Measurements from ENCODE around the gene RSKR.
A peak's percentile ranks its signal among the peaks of the same experiment; 100 is the strongest.
"Not testable (repeated sequence)": the region's sequence is repeated elsewhere in the genome, so short reads cannot be mapped to it uniquely, and the experiment has no call there.

RSKR gene

GRCh38 chr17:28576758-28577465 is 37.1 kb downstream of the RSKR start, which contains the start of gene ALDOC:
TSS of gene ALDOC (minus strand) at chr17:28576895. CDS start at chr17:28575532, 1,363 bp downstream.
- peak; percentile 100 for DNase-seq

- DNase-seq: not testable (repeated sequence)
These were observed 38.0 kb downstream of the RSKR start for GRCh38 chr17:28576016-28576415.

GRCh38 chr17:28575126-28575795 is 38.7 kb downstream of the RSKR start:
- no peak for DNase-seq

- DNase-seq: no peak
These were observed 39.5 kb downstream of the RSKR start for GRCh38 chr17:28574526-28574925.

- no peak for DNase-seq
These were observed 40.0 kb downstream of the RSKR start for GRCh38 chr17:28573966-28574480.

- DNase-seq: no peak
These were observed 40.5 kb downstream of the RSKR start for GRCh38 chr17:28573521-28573920.

- no peak for DNase-seq
These were observed 41.0 kb downstream of the RSKR start for GRCh38 chr17:28573040-28573380.

- peak; percentile 11 for DNase-seq
These were observed 41.5 kb downstream of the RSKR start for GRCh38 chr17:28572259-28573039.

- DNase-seq: peak; percentile 96
These were observed 42.4 kb downstream of the RSKR start, which contains the start of gene PIGS for GRCh38 chr17:28571361-28572122. TSS of gene PIGS (minus strand) at chr17:28571524. CDS start at chr17:28571496, 28 bp downstream.

- peak; percentile 64 for DNase-seq
These were observed 43.1 kb downstream of the RSKR start for GRCh38 chr17:28570716-28571360.

GRCh38 chr17:28569446-28569845 is 44.5 kb downstream of the RSKR start:
- no peak for DNase-seq

GRCh38 chr17:28567604-28568003 is 46.4 kb downstream of the RSKR start:
- DNase-seq: peak; percentile 57

- no peak for DNase-seq
These were observed 50.5 kb downstream of the RSKR start for GRCh38 chr17:28563475-28563874.
